Mucosa of descending colon (tissue), 3 donors: ENCODE measurements around the gene SLC25A25. TPM values are rescaled to one million over a fixed set of nuclear protein-coding genes. Genes with fewer than 3 reads are reported as not detected.

Experiments
- ATAC-seq: fragments of 200-7000 bp; cut with Tn5 transposase; one replicate; pipeline ENCODE4 v1.9.1; 2020; ENCODE audit warnings: mild to moderate bottlenecking, moderate library complexity
- DNase-seq, 3 donors: peaks; one replicate each; pipeline ENCODE4 v3.0.0-alpha.2; 2020
- H3K36me3 ChIP-seq: fragments of 200-600 bp; one replicate; pipeline ENCODE4 v1.8.0; 2021; ENCODE audit warnings: low read depth, mild to moderate bottlenecking
- H3K4me1 ChIP-seq: fragments of 200-600 bp; one replicate; pipeline ENCODE4 v1.8.0; 2021; ENCODE audit warnings: low read depth, mild to moderate bottlenecking
- H3K4me3 ChIP-seq: fragments of 200-600 bp; one replicate; pipeline ENCODE4 v1.8.0; 2021; ENCODE audit warnings: mild to moderate bottlenecking
- H3K9me3 ChIP-seq: fragments of 200-600 bp; one replicate; pipeline ENCODE4 v1.8.0; 2021; ENCODE audit warnings: mild to moderate bottlenecking
- intact Hi-C, 2 donors: fragments of 100-400 bp; cut with DNase I in 1 of 2; cut with micrococcal nuclease in 1 of 2; formaldehyde crosslinking; loops; one replicate each; pipeline versions ENCODE4 v1.11.0 to v1.11.1; 2022; cut with DNase I, micrococcal nuclease
- total RNA-seq, 3 donors: library from RNA; stranded (reverse); fragmentation: NEBNext Ultra II Directional in 2 of 3; extraction: Animal tissue kit (Norgen Biotek cat#: 25700) in 2 of 3; gene quantifications; one replicate each; pipeline versions ENCODE4 v1.2.1 to v1.2.4, GENCODE V29; 2021 to 2023
- TF ChIP-seq, protein P1 (sequence below): fragments of 200-600 bp; IDR thresholded peaks from one replicate; pipeline ENCODE4 v1.8.0; 2022; ENCODE audit warnings: antibody characterized with exemption, mild to moderate bottlenecking
- donor health status: DM: no; HTN: no; CAD: no; lungs with moderate emphysema.
- donor health status: DM: no; HTN: no; CAD: no.
- donor health status: DM: no; HTN: yes; CAD: no.

SLC25A25 gene
- total RNA-seq, 3 donors from 2014 or later, result 19.1 to 27.3 (median 21.3) TPM

DNA sequence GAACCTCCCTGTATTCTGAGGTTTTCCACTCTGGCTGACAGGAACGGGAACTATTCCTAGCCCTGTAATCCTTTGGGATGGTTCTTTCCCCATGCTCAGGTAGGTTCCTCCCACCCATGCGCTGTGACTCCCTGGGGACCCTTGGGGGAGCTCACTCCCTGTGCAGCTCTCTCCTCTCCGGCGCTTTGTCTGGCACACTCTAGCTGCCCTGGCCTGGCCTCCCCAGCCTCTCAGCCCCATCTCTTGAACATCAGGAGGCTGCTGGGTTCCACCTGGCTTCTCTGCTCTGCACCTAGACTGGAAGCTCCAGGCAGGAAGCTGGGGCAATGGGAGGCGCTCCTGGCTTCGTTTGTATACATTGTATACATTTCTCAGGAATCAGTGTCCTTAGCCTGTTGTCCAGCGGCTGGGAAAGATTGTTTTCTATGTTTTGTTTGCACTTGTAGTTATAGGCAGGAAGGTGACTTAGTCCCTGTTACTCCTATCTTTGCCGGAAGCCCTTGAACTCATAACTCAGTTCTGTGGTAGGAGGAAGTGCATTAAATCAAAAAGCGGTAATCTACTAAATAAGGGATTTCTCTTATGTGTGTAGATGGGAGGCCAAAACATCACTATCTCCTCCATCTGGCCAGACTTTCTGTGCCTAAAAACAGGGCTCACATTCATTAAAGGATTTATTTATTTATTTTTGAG is 20.4 kb downstream of the SLC25A25 start:
- peak in 1 of 3 donors; percentile 30 for DNase-seq
- Histone ChIP-seq H3K36me3 (no peaks in the 10 kb centered on the region), H3K9me3 (no peaks in the 10 kb centered on the region), H3K4me3 (no peak overlapping the region), H3K4me1 (peaks cover 10% of the 10 kb centered on the region)
- TF ChIP-seq, protein P1, sequence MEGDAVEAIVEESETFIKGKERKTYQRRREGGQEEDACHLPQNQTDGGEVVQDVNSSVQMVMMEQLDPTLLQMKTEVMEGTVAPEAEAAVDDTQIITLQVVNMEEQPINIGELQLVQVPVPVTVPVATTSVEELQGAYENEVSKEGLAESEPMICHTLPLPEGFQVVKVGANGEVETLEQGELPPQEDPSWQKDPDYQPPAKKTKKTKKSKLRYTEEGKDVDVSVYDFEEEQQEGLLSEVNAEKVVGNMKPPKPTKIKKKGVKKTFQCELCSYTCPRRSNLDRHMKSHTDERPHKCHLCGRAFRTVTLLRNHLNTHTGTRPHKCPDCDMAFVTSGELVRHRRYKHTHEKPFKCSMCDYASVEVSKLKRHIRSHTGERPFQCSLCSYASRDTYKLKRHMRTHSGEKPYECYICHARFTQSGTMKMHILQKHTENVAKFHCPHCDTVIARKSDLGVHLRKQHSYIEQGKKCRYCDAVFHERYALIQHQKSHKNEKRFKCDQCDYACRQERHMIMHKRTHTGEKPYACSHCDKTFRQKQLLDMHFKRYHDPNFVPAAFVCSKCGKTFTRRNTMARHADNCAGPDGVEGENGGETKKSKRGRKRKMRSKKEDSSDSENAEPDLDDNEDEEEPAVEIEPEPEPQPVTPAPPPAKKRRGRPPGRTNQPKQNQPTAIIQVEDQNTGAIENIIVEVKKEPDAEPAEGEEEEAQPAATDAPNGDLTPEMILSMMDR, result no peak
- peak; percentile 52 for ATAC-seq
- intact Hi-C loops, result no loop called here

DNA sequence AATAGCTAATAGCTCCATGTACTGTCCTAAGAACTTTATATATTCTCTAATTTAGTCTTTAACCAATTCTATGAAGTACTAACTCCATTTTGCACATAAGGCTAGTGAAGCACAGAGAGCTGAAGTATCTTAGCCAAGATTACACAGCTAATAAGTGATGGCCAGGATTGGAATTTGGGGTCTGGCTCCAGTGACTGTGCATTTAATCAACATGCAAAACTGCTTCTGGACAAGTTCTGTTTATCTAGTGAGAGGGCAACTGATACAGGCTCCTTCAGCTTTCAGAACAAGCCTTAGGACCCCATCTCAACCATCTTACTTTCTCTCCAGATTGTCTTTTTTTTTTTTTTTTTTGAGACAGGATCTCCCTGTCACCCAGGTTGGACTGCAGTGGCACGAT is 21.3 kb downstream of the SLC25A25 start:
- TF ChIP-seq, protein P1, result no peak
- intact Hi-C loops, result no loop called here
- H3K9me3 ChIP-seq, result no peaks in the 10 kb centered on the region

DNA sequence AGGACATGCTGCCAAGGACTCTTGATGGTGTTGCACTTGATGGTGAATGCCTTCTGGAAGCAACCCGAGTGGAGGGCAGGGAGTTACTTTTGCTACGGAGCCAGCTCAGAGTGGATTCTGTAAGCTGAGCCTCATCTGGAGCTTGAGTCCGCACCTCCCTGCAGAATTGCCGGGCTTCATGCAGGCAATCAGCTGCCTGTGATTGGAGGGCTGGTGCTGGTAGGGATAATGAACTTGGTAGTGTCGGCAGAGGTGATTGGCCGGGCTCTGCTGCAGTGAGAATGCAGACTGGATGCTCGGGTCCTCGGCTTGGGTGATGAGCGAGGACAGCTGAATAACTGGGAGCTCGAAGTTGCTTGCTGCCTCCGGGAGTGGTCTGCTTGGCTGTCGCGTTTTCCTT is 23.1 kb downstream of the SLC25A25 start:
- Histone ChIP-seq H3K36me3 (no peaks in the 10 kb centered on the region), H3K4me1 (peaks cover 25% of the 10 kb centered on the region), H3K4me3 (no peak overlapping the region), H3K9me3 (no peaks in the 10 kb centered on the region)
- intact Hi-C loops, result no loop called here
- TF ChIP-seq, protein P1, result no peak
- ATAC-seq (no peak), DNase-seq (peak in 1 of 3 donors; percentile 54)

More for the DNA sequence above, 21.3 kb downstream of the SLC25A25 start:
- H3K36me3 ChIP-seq, result no peaks in the 10 kb centered on the region
- peaks cover 17% of the 10 kb centered on the region for H3K4me1 ChIP-seq
- no peak for DNase-seq
- no peak overlapping the region for H3K4me3 ChIP-seq
- ATAC-seq, result no peak

DNA sequence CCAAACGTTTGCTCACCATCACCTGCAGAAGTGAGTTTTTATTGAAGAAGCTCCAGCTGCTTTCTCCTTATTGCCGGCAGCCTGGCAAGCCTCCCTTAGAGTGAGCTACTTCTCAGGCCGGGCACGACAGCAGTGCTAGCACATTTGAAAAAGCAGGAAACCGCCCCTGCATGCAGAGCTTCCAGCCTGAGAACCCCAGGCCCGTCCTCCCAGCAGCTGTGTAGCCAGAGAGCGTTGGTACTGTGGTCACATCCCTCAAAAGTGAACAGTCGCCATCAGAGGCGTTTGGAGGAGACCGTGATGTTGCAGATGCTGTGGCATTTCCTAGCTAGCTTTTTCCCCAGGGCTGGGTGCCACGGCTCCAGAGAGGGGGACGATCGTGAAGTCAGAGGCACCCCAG is 23.5 kb downstream of the SLC25A25 start:
- peaks cover 25% of the 10 kb centered on the region for H3K4me1 ChIP-seq

DNA sequence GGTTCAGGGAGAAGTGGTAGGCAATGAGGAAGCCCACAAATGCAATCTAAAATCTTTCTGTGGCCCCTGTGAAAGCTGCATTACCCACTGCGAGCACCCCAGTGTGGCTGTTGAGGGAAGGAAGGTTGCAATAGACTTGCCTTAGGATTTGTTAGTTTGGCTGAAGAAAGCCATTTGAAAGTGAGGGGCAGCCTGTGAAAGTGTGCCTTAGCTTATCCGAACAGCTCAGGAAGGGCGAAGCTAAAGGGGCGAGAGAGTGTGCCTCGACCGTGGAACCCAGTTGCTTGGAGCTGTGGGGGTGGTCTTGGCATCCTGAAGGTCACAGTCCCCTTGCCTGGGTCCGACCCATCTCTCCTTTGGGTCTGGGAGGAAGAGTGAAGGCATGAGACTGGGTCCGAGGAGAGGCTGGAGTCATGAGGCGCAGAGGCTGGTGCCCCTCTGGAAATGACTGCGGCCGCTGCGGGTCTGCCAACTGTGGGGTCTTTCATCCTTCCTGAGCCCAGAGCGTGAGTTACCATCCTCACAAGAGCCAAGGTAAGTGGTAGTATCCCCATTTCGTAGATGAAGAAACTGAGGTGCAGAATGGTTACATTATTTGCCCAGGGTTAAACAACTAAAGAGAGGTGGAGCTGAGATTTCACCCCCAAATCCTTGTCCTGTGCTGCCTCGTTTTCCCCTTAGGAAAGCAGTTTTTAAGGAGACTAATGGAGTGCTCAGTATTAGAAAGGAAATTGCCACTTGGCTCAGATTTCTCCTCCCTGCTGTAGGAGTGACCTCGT is 24.4 kb downstream of the SLC25A25 start:
- intact Hi-C loops, result no loop called here
- H3K9me3 ChIP-seq, result no peaks in the 10 kb centered on the region
- TF ChIP-seq, protein P1, result no peak
- peaks cover 28% of the 10 kb centered on the region for H3K4me1 ChIP-seq
- no peak for ATAC-seq
- DNase-seq, result peak in 1 of 3 donors; percentile 21
- no peaks in the 10 kb centered on the region for H3K36me3 ChIP-seq
- no peak overlapping the region for H3K4me3 ChIP-seq

More for the DNA sequence above, 23.5 kb downstream of the SLC25A25 start:
- Histone ChIP-seq H3K4me3 (no peak overlapping the region), H3K9me3 (no peaks in the 10 kb centered on the region), H3K36me3 (no peaks in the 10 kb centered on the region)
- TF ChIP-seq, protein P1, result no peak
- DNase-seq (peak in 1 of 3 donors; percentile 14), ATAC-seq (no peak)
- intact Hi-C loops, result no loop called here
